HepG2 (cell line): ENCODE data around the gene TRIM25.

ENCODE experiments used
- AKAP8 ChIP-seq: sonication (generic); formaldehyde crosslinking; IDR thresholded peaks from 2 replicates; pipeline ENCODE4 v1.5.1; 2020; ENCODE audit warnings: mild to moderate bottlenecking, missing genetic modification reagents
- BATF2 ChIP-seq: sonication (generic); formaldehyde crosslinking; IDR thresholded peaks from 2 replicates; pipeline ENCODE4 v1.8.0; 2022; ENCODE audit warnings: mild to moderate bottlenecking, missing genetic modification reagents, moderate library complexity
- BCL3 ChIP-seq: sonication (generic); formaldehyde crosslinking; IDR thresholded peaks from 2 replicates; pipeline ENCODE4 v1.5.1; 2020; ENCODE audit warnings: mild to moderate bottlenecking, missing genetic modification reagents, moderate library complexity
- CTCF ChIP-seq: sonication (generic); formaldehyde crosslinking; IDR thresholded peaks from 2 replicates; pipeline ENCODE4 v1.5.0; 2020; ENCODE audit warnings: mild to moderate bottlenecking, missing genetic modification reagents, moderate library complexity
- HOXA7 ChIP-seq: sonication (generic); formaldehyde crosslinking; IDR thresholded peaks from 2 replicates; pipeline ENCODE4 v1.8.1; 2022; ENCODE audit warnings: mild to moderate bottlenecking, missing genetic modification reagents, moderate library complexity
- PAWR ChIP-seq: sonication (generic); formaldehyde crosslinking; IDR thresholded peaks from 2 replicates; pipeline ENCODE4 v1.4.0; 2020; ENCODE audit warnings: missing genetic modification reagents, mild to moderate bottlenecking, borderline replicate concordance
- PAXIP1 ChIP-seq: sonication (generic); formaldehyde crosslinking; conservative IDR thresholded peaks from 2 replicates; pipeline ENCODE4 v1.4.0; 2020; ENCODE audit warnings: mild to moderate bottlenecking, missing genetic modification reagents, moderate library complexity
- POLR2A ChIP-seq, 2 experiments: IDR thresholded peaks; 2 replicates each; pipeline ENCODE4 v1.6.1; 2011; ENCODE audit warnings: low read depth in 2 of 2, low read length in 2 of 2, mild to moderate bottlenecking in 1 of 2, moderate library complexity in 1 of 2; ENCODE audit not compliant: insufficient read depth in 1 of 2
- RNF2 ChIP-seq: fragments of 450-650 bp; conservative IDR thresholded peaks from 2 replicates; pipeline ENCODE4 v1.6.1; 2016; ENCODE audit warnings: low read depth
- TCF7L2 ChIP-seq: IDR thresholded peaks from 2 replicates; pipeline ENCODE4 v1.6.1; 2011; ENCODE audit warnings: mild to moderate bottlenecking, low read depth, low read length, moderate library complexity
- ZBTB49 ChIP-seq: sonication (generic); formaldehyde crosslinking; IDR thresholded peaks from 2 replicates; pipeline ENCODE4 v1.4.0; 2020; ENCODE audit warnings: missing genetic modification reagents, borderline replicate concordance
- ZHX2 ChIP-seq, 2 experiments: sonication (generic) in 1 of 2; formaldehyde crosslinking in 1 of 2; IDR thresholded peaks; 2 replicates each; pipeline versions ENCODE4 v1.6.1 to v1.9.0; 2014 to 2022; ENCODE audit warnings: antibody characterized with exemption in 1 of 2, borderline replicate concordance in 1 of 2, inconsistent platforms in 1 of 2, low read depth in 1 of 2, missing genetic modification reagents in 1 of 2

- no peak for TF ChIP-seq TCF7L2
- no peak for TF ChIP-seq CTCF
- TF ChIP-seq ZHX2 (IDR thresholded peaks at IDR 0.05; ENCODE audit: low read depth): no peak
- no peak for TF ChIP-seq ZHX2 (CRISPR knock-in tag; IDR thresholded peaks at IDR 0.05; ENCODE audit: borderline replicate concordance)
- no peak for TF ChIP-seq HOXA7
- TF ChIP-seq BCL3 (CRISPR knock-in tag): no peak
- TF ChIP-seq PAWR (CRISPR knock-in tag): no peak
- TF ChIP-seq POLR2A (IDR thresholded peaks at IDR 0.05; ENCODE audit: insufficient read depth in 1 of 2, low read depth in 2 of 2, low read length in 2 of 2): no peak
- TF ChIP-seq BATF2 (CRISPR knock-in tag): no peak
- TF ChIP-seq PAXIP1 (CRISPR knock-in tag): no peak
- no peak for TF ChIP-seq RNF2
- TF ChIP-seq AKAP8 (CRISPR knock-in tag): no peak
- TF ChIP-seq ZBTB49 (CRISPR knock-in tag): no peak
Observed at GRCh38 chr17:56917559-56918296, 3.9 kb upstream of the TRIM25 start.
